Measurements from ENCODE around the gene IGSF22. TPM values are rescaled to one million over a fixed set of nuclear protein-coding genes. Genes with fewer than 3 reads are reported as not detected.

The IGSF22 gene
- total RNA-seq, 2 experiments from 2014 or later = 4.0 to 5.0 TPM

GRCh38 chr11:18731441-18731840 is 5.5 kb upstream of the IGSF22 start:
- H3K4me3 Mint-ChIP-seq = no peak overlapping the region
- POLR2A ChIA-PET = no interaction called here
- H3K4me1 ChIP-seq (ENCODE audit: insufficient read depth, low read length) = peaks cover 18% of the 10 kb centered on the region
- no peaks in the 10 kb centered on the region for H3K9me3 ChIP-seq (ENCODE audit: control insufficient read depth in 1 of 2, insufficient read depth in 1 of 2, low read length in 2 of 2)
- no peak for ATAC-seq (ENCODE audit: poor library complexity)
- H3K9me3 Mint-ChIP-seq = no peaks in the 10 kb centered on the region
- peaks cover 10% of the 10 kb centered on the region for H3K4me1 Mint-ChIP-seq (ENCODE audit: low read depth)
- H3K27ac ChIP-seq (ENCODE audit: low read depth in 1 of 2, low read length in 2 of 2) = no peak overlapping the region
- intact Hi-C loops (cut with DNase I, micrococcal nuclease) = loop anchor here (2.0 to 10.0 kb wide), 4 partner anchors 99 to 617 kb away; partner anchors contain the start of gene SPTY2D1 (in 1 of the 2)
- DNase-seq = no peak
- CTCF ChIA-PET = interaction anchor here (2.0 to 2.2 kb wide), 2 partner anchors 9 to 191 kb away, joined by 12 to 13 read pairs; no protein-coding TSS in a partner anchor
- no peaks in the 10 kb centered on the region for H3K27me3 ChIP-seq (ENCODE audit: control insufficient read depth in 1 of 2, insufficient read depth in 2 of 2, low read length in 2 of 2)
- H3K36me3 Mint-ChIP-seq (ENCODE audit: low read depth) = no peaks in the 10 kb centered on the region
- H3K27ac Mint-ChIP-seq = no peak overlapping the region
- no peaks in the 10 kb centered on the region for H3K27me3 Mint-ChIP-seq
- H3K36me3 ChIP-seq (ENCODE audit: insufficient read depth, low read length) = no peaks in the 10 kb centered on the region
- no peak for TF ChIP-seq CTCF (IDR thresholded peaks at IDR 0.05)
- H3K4me3 ChIP-seq (ENCODE audit: low read length) = no peak overlapping the region

- ATAC-seq (ENCODE audit: poor library complexity) (no peak), DNase-seq (no peak)
- ChIA-PET POLR2A (no interaction called here), CTCF (interaction anchor here (1.1 kb wide), 1 partner anchor 190 kb away, joined by 3 read pairs; no protein-coding TSS in a partner anchor)
- intact Hi-C loops (cut with DNase I, micrococcal nuclease) = loop anchor here (2.0 to 10.0 kb wide), 4 partner anchors 98 to 615 kb away; partner anchors contain the start of gene SPTY2D1 (in 1 of the 2)
- Histone ChIP-seq H3K27ac (ENCODE audit: low read depth in 1 of 2, low read length in 2 of 2) (no peak overlapping the region), H3K36me3 (ENCODE audit: insufficient read depth, low read length) (no peaks in the 10 kb centered on the region), H3K27me3 (ENCODE audit: control insufficient read depth in 1 of 2, insufficient read depth in 2 of 2, low read length in 2 of 2) (no peaks in the 10 kb centered on the region), H3K9me3 (ENCODE audit: control insufficient read depth in 1 of 2, insufficient read depth in 1 of 2, low read length in 2 of 2) (no peaks in the 10 kb centered on the region), H3K4me3 (ENCODE audit: low read length) (no peak overlapping the region), H3K4me1 (ENCODE audit: insufficient read depth, low read length) (peaks cover 18% of the 10 kb centered on the region)
- Mint-ChIP-seq H3K4me3 (no peak overlapping the region), H3K9me3 (no peaks in the 10 kb centered on the region), H3K27ac (no peak overlapping the region), H3K4me1 (ENCODE audit: low read depth) (peaks cover 10% of the 10 kb centered on the region), H3K27me3 (no peaks in the 10 kb centered on the region), H3K36me3 (ENCODE audit: low read depth) (no peaks in the 10 kb centered on the region)
- TF ChIP-seq CTCF (IDR thresholded peaks at IDR 0.05) = no peak
These were observed 4.0 kb upstream of the IGSF22 start for GRCh38 chr11:18730020-18730419.

GRCh38 chr11:18729426-18729825 is 3.4 kb upstream of the IGSF22 start:
- H3K4me3 ChIP-seq (ENCODE audit: low read length) = no peak overlapping the region
- ATAC-seq (ENCODE audit: poor library complexity) = no peak
- H3K4me1 ChIP-seq (ENCODE audit: insufficient read depth, low read length) = peaks cover 18% of the 10 kb centered on the region
- Mint-ChIP-seq H3K4me3 (no peak overlapping the region), H3K9me3 (no peaks in the 10 kb centered on the region), H3K4me1 (ENCODE audit: low read depth) (peaks cover 10% of the 10 kb centered on the region), H3K36me3 (ENCODE audit: low read depth) (no peaks in the 10 kb centered on the region), H3K27me3 (no peaks in the 10 kb centered on the region), H3K27ac (no peak overlapping the region)
- no peak overlapping the region for H3K27ac ChIP-seq (ENCODE audit: low read depth in 1 of 2, low read length in 2 of 2)
- H3K27me3 ChIP-seq (ENCODE audit: control insufficient read depth in 1 of 2, insufficient read depth in 2 of 2, low read length in 2 of 2) = no peaks in the 10 kb centered on the region
- ChIA-PET CTCF (interaction anchor here (1.1 kb wide), 1 partner anchor 189 kb away, joined by 3 read pairs; no protein-coding TSS in a partner anchor), POLR2A (no interaction called here)
- intact Hi-C loops (cut with DNase I, micrococcal nuclease) = loop anchor here in 1 of 2 experiments (10.0 kb wide), 1 partner anchor 405 kb away; the partner anchor contains the start of genes GTF2H1 and HPS5
- H3K9me3 ChIP-seq (ENCODE audit: control insufficient read depth in 1 of 2, insufficient read depth in 1 of 2, low read length in 2 of 2) = no peaks in the 10 kb centered on the region
- DNase-seq = no peak
- no peaks in the 10 kb centered on the region for H3K36me3 ChIP-seq (ENCODE audit: insufficient read depth, low read length)
- no peak for TF ChIP-seq CTCF (IDR thresholded peaks at IDR 0.05)
